HepG2 (cell line): ENCODE measurements around the gene SLC25A28.

Experiments used
- FOSL2 ChIP-seq: sonication (generic); formaldehyde crosslinking; IDR thresholded peaks from 2 replicates; pipeline ENCODE4 v1.4.0; 2020; ENCODE audit warnings: missing genetic modification reagents
- NFATC3 ChIP-seq: sonication (generic); formaldehyde crosslinking; IDR thresholded peaks from 2 replicates; pipeline ENCODE4 v1.5.1; 2020; ENCODE audit warnings: mild to moderate bottlenecking, missing genetic modification reagents
- POLR2A ChIP-seq, 2 experiments: IDR thresholded peaks; 2 replicates each; pipeline ENCODE4 v1.6.1; 2011; ENCODE audit warnings: low read depth in 2 of 2, low read length in 2 of 2, mild to moderate bottlenecking in 1 of 2, moderate library complexity in 1 of 2; ENCODE audit not compliant: insufficient read depth in 1 of 2
- RAD21 ChIP-seq: fragments of 450-650 bp; formaldehyde crosslinking; IDR thresholded peaks from 2 replicates; pipeline ENCODE4 v1.5.0; 2020; ENCODE audit warnings: mild to moderate bottlenecking
- REXO4 ChIP-seq: sonication (generic); formaldehyde crosslinking; IDR thresholded peaks from 2 replicates; pipeline ENCODE4 v1.8.0; 2022; ENCODE audit warnings: missing genetic modification reagents, mild to moderate bottlenecking, borderline replicate concordance
- SIN3A ChIP-seq: IDR thresholded peaks from 2 replicates; pipeline ENCODE4 v1.6.1; 2011; ENCODE audit warnings: low read depth, mild to moderate bottlenecking, control low read depth, low read length, borderline replicate concordance

DNA sequence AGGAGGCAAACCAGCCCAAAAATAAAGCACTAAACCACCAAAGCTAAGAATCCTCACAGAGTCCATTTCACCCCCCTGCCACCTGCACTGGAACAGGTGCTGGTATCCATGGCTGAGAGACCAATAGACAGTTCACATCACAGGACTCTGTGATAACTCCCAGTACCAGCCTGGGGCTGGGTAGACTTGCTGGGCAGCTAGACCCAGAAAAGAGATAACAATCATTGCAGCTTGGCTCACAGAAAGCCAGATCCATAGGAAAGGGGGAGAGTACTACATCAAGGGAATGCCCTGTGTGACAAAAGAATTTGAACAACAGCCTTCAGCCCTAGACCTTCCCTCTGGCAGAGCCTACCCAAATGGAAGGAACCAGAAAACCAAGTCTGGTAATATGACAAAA, 13.6 kb upstream of the SLC25A28 start:
- TF ChIP-seq RAD21 = no peak
- TF ChIP-seq NFATC3 = no peak
- TF ChIP-seq SIN3A = no peak
- TF ChIP-seq FOSL2 (CRISPR knock-in tag) = no peak
- TF ChIP-seq REXO4 (CRISPR knock-in tag) = no peak
- TF ChIP-seq POLR2A (IDR thresholded peaks at IDR 0.05; ENCODE audit: insufficient read depth in 1 of 2, low read depth in 2 of 2, low read length in 2 of 2) = no peak
